ENCODE measurements around the gene B3GALT5. TPM values are rescaled to one million over a fixed set of nuclear protein-coding genes. Genes with fewer than 3 reads are reported as not detected.

B3GALT5 gene
- polyA plus RNA-seq, 3 donors: not detected

DNA sequence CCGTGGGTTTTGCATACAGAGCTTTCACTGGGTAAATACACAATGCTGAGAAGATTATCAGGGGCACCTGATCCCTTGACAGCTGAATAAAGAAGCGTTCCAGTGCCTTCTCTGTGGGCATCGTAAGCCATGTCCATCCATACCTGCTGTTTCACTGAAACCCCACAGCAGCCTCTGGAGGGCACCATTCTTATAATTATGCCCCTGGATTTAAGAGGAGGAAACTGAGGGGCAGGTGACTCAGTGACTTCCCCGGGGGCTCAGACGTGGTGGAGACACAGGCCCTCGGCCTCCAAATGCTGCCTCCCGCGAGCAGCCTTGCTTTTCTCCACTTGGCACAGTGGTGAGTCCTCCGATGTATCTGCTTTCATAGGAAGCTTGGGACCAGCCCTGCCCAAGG, 56.7 kb downstream of the B3GALT5 start:
- H3K4me3 ChIP-seq (replicated peaks in 1 of 3; ENCODE audit: low read depth in 2 of 3, low read length in 3 of 3): no peak overlapping the region
- no peaks in the 10 kb centered on the region for H3K27me3 ChIP-seq (ENCODE audit: control insufficient read depth in 2 of 2, insufficient read depth in 2 of 2, low read length in 2 of 2)
- peak overlapping the region in 1 of 7 donors; percentile 55 for H3K27ac Mint-ChIP-seq
- H4K20me1 ChIP-seq (ENCODE audit: insufficient read depth, low read length): no peaks in the 10 kb centered on the region
- TF ChIP-seq, protein P1, sequence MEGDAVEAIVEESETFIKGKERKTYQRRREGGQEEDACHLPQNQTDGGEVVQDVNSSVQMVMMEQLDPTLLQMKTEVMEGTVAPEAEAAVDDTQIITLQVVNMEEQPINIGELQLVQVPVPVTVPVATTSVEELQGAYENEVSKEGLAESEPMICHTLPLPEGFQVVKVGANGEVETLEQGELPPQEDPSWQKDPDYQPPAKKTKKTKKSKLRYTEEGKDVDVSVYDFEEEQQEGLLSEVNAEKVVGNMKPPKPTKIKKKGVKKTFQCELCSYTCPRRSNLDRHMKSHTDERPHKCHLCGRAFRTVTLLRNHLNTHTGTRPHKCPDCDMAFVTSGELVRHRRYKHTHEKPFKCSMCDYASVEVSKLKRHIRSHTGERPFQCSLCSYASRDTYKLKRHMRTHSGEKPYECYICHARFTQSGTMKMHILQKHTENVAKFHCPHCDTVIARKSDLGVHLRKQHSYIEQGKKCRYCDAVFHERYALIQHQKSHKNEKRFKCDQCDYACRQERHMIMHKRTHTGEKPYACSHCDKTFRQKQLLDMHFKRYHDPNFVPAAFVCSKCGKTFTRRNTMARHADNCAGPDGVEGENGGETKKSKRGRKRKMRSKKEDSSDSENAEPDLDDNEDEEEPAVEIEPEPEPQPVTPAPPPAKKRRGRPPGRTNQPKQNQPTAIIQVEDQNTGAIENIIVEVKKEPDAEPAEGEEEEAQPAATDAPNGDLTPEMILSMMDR (IDR thresholded peaks at IDR 0.05): no peak
- no peak for DNase-seq
- 82% methylated on average over 8 of the region's 9 CpGs for WGBS (ENCODE audit: insufficient coverage)
- no peak overlapping the region for H3K9ac ChIP-seq (ENCODE audit: insufficient read depth, low read length, poor library complexity, severe bottlenecking)
- H3K4me3 Mint-ChIP-seq: no peak overlapping the region
- H3K27me3 Mint-ChIP-seq (ENCODE audit: low read depth in 3 of 3): peaks cover 0 to 2% (median 2%) of the 10 kb centered on the region in 3 donors
- H3K4me2 ChIP-seq (replicated peaks; ENCODE audit: extremely low read depth, low read length, poor library complexity, severe bottlenecking): no peak overlapping the region
- no peaks in the 10 kb centered on the region for H3K9me3 ChIP-seq (replicated peaks in 1 of 2; ENCODE audit: control insufficient read depth in 1 of 2, insufficient read depth in 1 of 2, low read length in 2 of 2)
- no peaks in the 10 kb centered on the region for H3K36me3 Mint-ChIP-seq
- intact Hi-C loops (cut with micrococcal nuclease): no loop called here
- no peak overlapping the region for H2AFZ ChIP-seq (ENCODE audit: insufficient read depth, low read depth, low read length, poor library complexity, severe bottlenecking)
- no peaks in the 10 kb centered on the region for H3K4me1 Mint-ChIP-seq
- no peaks in the 10 kb centered on the region for H3K4me1 ChIP-seq (ENCODE audit: control insufficient read depth in 1 of 2, insufficient read depth in 2 of 2, low read length in 2 of 2)
- peaks cover 0 to 6% (median 2%) of the 10 kb centered on the region in 7 donors for H3K9me3 Mint-ChIP-seq
- no peaks in the 10 kb centered on the region for H3K79me2 ChIP-seq (ENCODE audit: insufficient read depth, low read length)
- H3K36me3 ChIP-seq (replicated peaks in 1 of 2; ENCODE audit: control insufficient read depth in 1 of 2, insufficient read depth in 2 of 2, low read length in 2 of 2): no peaks in the 10 kb centered on the region
- no peak overlapping the region for H3K27ac ChIP-seq (ENCODE audit: low read depth in 1 of 2, low read length in 2 of 2)

GRCh38 chr21:39669976-39670661, 57.4 kb downstream of the B3GALT5 start:
- no peak for DNase-seq
- no peaks in the 10 kb centered on the region for H4K20me1 ChIP-seq (ENCODE audit: insufficient read depth, low read length)
- TF ChIP-seq, protein P1 (IDR thresholded peaks at IDR 0.05): no peak
- no peaks in the 10 kb centered on the region for H3K4me1 ChIP-seq (ENCODE audit: control insufficient read depth in 1 of 2, insufficient read depth in 2 of 2, low read length in 2 of 2)
- Mint-ChIP-seq H3K27ac (peak overlapping the region in 2 of 7 donors; percentile 21 to 55), H3K4me1 (no peaks in the 10 kb centered on the region), H3K9me3 (peaks cover 0 to 6% (median 2%) of the 10 kb centered on the region in 7 donors), H3K4me3 (no peak overlapping the region), H3K36me3 (no peaks in the 10 kb centered on the region), H3K27me3 (ENCODE audit: low read depth in 3 of 3) (peaks cover 0 to 2% (median 2%) of the 10 kb centered on the region in 3 donors)
- H2AFZ ChIP-seq (ENCODE audit: insufficient read depth, low read depth, low read length, poor library complexity, severe bottlenecking): no peak overlapping the region
- no peak overlapping the region for H3K4me3 ChIP-seq (replicated peaks in 1 of 3; ENCODE audit: low read depth in 2 of 3, low read length in 3 of 3)
- H3K27me3 ChIP-seq (ENCODE audit: control insufficient read depth in 2 of 2, insufficient read depth in 2 of 2, low read length in 2 of 2): no peaks in the 10 kb centered on the region
- intact Hi-C loops (cut with micrococcal nuclease): no loop called here
- no peak overlapping the region for H3K9ac ChIP-seq (ENCODE audit: insufficient read depth, low read length, poor library complexity, severe bottlenecking)
- no peak overlapping the region for H3K4me2 ChIP-seq (replicated peaks; ENCODE audit: extremely low read depth, low read length, poor library complexity, severe bottlenecking)
- H3K27ac ChIP-seq (ENCODE audit: low read depth in 1 of 2, low read length in 2 of 2): no peak overlapping the region
- H3K9me3 ChIP-seq (replicated peaks in 1 of 2; ENCODE audit: control insufficient read depth in 1 of 2, insufficient read depth in 1 of 2, low read length in 2 of 2): no peaks in the 10 kb centered on the region
- H3K36me3 ChIP-seq (replicated peaks in 1 of 2; ENCODE audit: control insufficient read depth in 1 of 2, insufficient read depth in 2 of 2, low read length in 2 of 2): no peaks in the 10 kb centered on the region
- no peaks in the 10 kb centered on the region for H3K79me2 ChIP-seq (ENCODE audit: insufficient read depth, low read length)
- 80% methylated on average over 6 of the region's 8 CpGs for WGBS (ENCODE audit: insufficient coverage)
